Left cardiac atrium (tissue), 4 donors: ENCODE results near the gene KIF21B. TPM values are rescaled to one million over a fixed set of nuclear protein-coding genes. Genes with fewer than 3 reads are reported as not detected.

Experiments used
- ATAC-seq, 2 donors: fragments of 200-7000 bp; cut with Tn5 transposase; one replicate each; pipeline ENCODE4 v1.9.1; 2020; ENCODE audit warnings: mild to moderate bottlenecking in 2 of 2, moderate library complexity in 2 of 2
- DNase-seq: peaks from one replicate; pipeline ENCODE4 v3.0.0-alpha.2; 2020
- intact Hi-C, 2 donors: fragments of 100-400 bp; cut with DNase I; formaldehyde crosslinking; loops; one replicate each; pipeline versions ENCODE4 v1.14.1 to v1.15.1; 2022 to 2023
- long read RNA-seq: library from polyadenylated mRNA; unstranded; transcript quantifications from one replicate; pipeline ENCODE4 v2.0.0, GENCODE V29; 2021
- total RNA-seq, 2 donors: library from RNA; stranded (reverse); fragmentation: NEBNext Ultra II Directional; extraction: Animal tissue kit (Norgen Biotek cat#: 25700); gene quantifications; one replicate each; pipeline ENCODE4 v1.2.1, GENCODE V29; 2021
- donor health status: DM: no; HTN: yes; CAD: no.
- donor health status: DM: no; HTN: yes; CAD: no; lungs with severe emphysema.
- donor health status: DM: yes; HTN: yes; CAD: no.
- donor health status: Dilated cardiomyopathy.

Gene KIF21B
- total RNA-seq = 1 to 10 TPM in 1 of 2 donors, under 1 TPM in 1; 0.94 to 1.0 TPM
- long read RNA-seq, partial matches to known transcripts = 0 of 1 reads
- long read RNA-seq, other reads (novel, unspliced or antisense) = 1 of 1 reads

GRCh38 chr1:201023517-201023902 lies at the start of gene KIF21B:
Gene KIF21B (minus strand): TSS chr1:201023714. CDS start chr1:201023383, 331 bp downstream.
- DNase-seq (peak; percentile 89), ATAC-seq (peak; percentile 93 to 94)
- intact Hi-C loops = no loop called here

- DNase-seq (no peak), ATAC-seq (peak in 1 of 2 donors; percentile 28)
- intact Hi-C loops = no loop called here
These were observed 49.4 kb upstream of the KIF21B start for GRCh38 chr1:201072922-201073321.

- DNase-seq (no peak), ATAC-seq (no peak)
- intact Hi-C loops = no loop called here
These were observed 48.6 kb upstream of the KIF21B start for GRCh38 chr1:201072149-201072548.

- ATAC-seq (no peak), DNase-seq (no peak)
- intact Hi-C loops = no loop called here
These were observed 46.1 kb upstream of the KIF21B start for GRCh38 chr1:201069636-201070035.

- no peak for DNase-seq
- no peak for ATAC-seq
- intact Hi-C loops = no loop called here
These were observed 45.5 kb upstream of the KIF21B start for GRCh38 chr1:201068976-201069375.

GRCh38 chr1:201066986-201067385 lies 43.5 kb upstream of the KIF21B start:
- ATAC-seq (no peak), DNase-seq (no peak)
- intact Hi-C loops = no loop called here

GRCh38 chr1:201065686-201066085 lies 42.2 kb upstream of the KIF21B start:
- ATAC-seq (no peak), DNase-seq (no peak)
- intact Hi-C loops = no loop called here

- ATAC-seq = no peak
- intact Hi-C loops = no loop called here
- no peak for DNase-seq
These were observed 41.3 kb upstream of the KIF21B start for GRCh38 chr1:201064806-201065205.

GRCh38 chr1:201063145-201063544 lies 39.6 kb upstream of the KIF21B start:
- no peak for ATAC-seq
- intact Hi-C loops = no loop called here
- DNase-seq = no peak

GRCh38 chr1:201062511-201063091 lies 39.1 kb upstream of the KIF21B start:
- no peak for ATAC-seq
- intact Hi-C loops = no loop called here
- DNase-seq = no peak

GRCh38 chr1:201061886-201062285 lies 38.4 kb upstream of the KIF21B start:
- no peak for DNase-seq

GRCh38 chr1:201061049-201061448 lies 37.5 kb upstream of the KIF21B start:
- intact Hi-C loops = no loop called here
- ATAC-seq = peak in 1 of 2 donors; percentile 15
- DNase-seq = no peak

More at GRCh38 chr1:201061886-201062285, 38.4 kb upstream of the KIF21B start:
- ATAC-seq = no peak
- intact Hi-C loops = no loop called here

GRCh38 chr1:201060586-201060985 lies 37.1 kb upstream of the KIF21B start:
- DNase-seq = no peak

GRCh38 chr1:201059871-201060555 lies 36.5 kb upstream of the KIF21B start:
- ATAC-seq (peak in 1 of 2 donors; percentile 45), DNase-seq (no peak)
- intact Hi-C loops = no loop called here

More at GRCh38 chr1:201060586-201060985, 37.1 kb upstream of the KIF21B start:
- intact Hi-C loops = no loop called here
- ATAC-seq = no peak

- DNase-seq (no peak), ATAC-seq (no peak)
- intact Hi-C loops = no loop called here
These were observed 35.9 kb upstream of the KIF21B start for GRCh38 chr1:201059401-201059800.

- ATAC-seq (peak; percentile 8 to 62), DNase-seq (no peak)
- intact Hi-C loops = no loop called here
These were observed 30.6 kb upstream of the KIF21B start for GRCh38 chr1:201054091-201054543.

GRCh38 chr1:201053155-201053860 lies 29.8 kb upstream of the KIF21B start:
- intact Hi-C loops = no loop called here
- no peak for ATAC-seq
- no peak for DNase-seq

GRCh38 chr1:201051399-201051798 lies 27.9 kb upstream of the KIF21B start:
- ATAC-seq (no peak), DNase-seq (no peak)

GRCh38 chr1:201050515-201051277 lies 27.2 kb upstream of the KIF21B start:
- intact Hi-C loops = no loop called here
- ATAC-seq = no peak
- no peak for DNase-seq

More at GRCh38 chr1:201051399-201051798, 27.9 kb upstream of the KIF21B start:
- intact Hi-C loops = no loop called here
